H9 (cell line): ENCODE measurements around the gene CEBPZ. TPM values are rescaled to one million over a fixed set of nuclear protein-coding genes. Genes with fewer than 3 reads are reported as not detected.
A peak's percentile ranks its signal among the peaks of the same experiment; 100 is the strongest.

Experiments
- DNase-seq: peaks from one replicate; pipeline ENCODE4 v3.0.0-alpha.2; 2017
- H2AFZ ChIP-seq: one replicate; pipeline ENCODE4 v1.6.1; 2013; ENCODE audit warnings: mild to moderate bottlenecking, low read length, control low read depth, moderate library complexity
- H2AK5ac ChIP-seq: 2 replicates; pipeline ENCODE4 v1.6.1; 2013; ENCODE audit warnings: low read length, control low read depth, mixed read lengths; ENCODE audit not compliant: insufficient read length
- H2BK120ac ChIP-seq: one replicate; pipeline ENCODE4 v1.6.1; 2013; ENCODE audit warnings: low read depth, mild to moderate bottlenecking, low read length, control low read depth, inconsistent platforms; ENCODE audit not compliant: poor library complexity, severe bottlenecking
- H2BK12ac ChIP-seq: 2 replicates; pipeline ENCODE4 v1.6.1; 2013; ENCODE audit warnings: low read length, control low read depth, mixed read lengths, low read depth; ENCODE audit not compliant: insufficient read length
- H2BK15ac ChIP-seq: 2 replicates; pipeline ENCODE4 v1.6.1; 2013; ENCODE audit warnings: low read depth, low read length, control low read depth
- H2BK20ac ChIP-seq: one replicate; pipeline ENCODE4 v1.6.1; 2013; ENCODE audit warnings: low read depth, mild to moderate bottlenecking, low read length, control low read depth, inconsistent platforms; ENCODE audit not compliant: poor library complexity, severe bottlenecking
- H2BK5ac ChIP-seq: 2 replicates; pipeline ENCODE4 v1.6.1; 2013; ENCODE audit warnings: low read length, control low read depth, mixed read lengths; ENCODE audit not compliant: insufficient read length
- H3K14ac ChIP-seq: 2 replicates; pipeline ENCODE4 v1.6.1; 2013; ENCODE audit warnings: low read length, control low read depth; ENCODE audit not compliant: insufficient read depth
- H3K18ac ChIP-seq: 2 replicates; pipeline ENCODE4 v1.6.1; 2013; ENCODE audit warnings: low read depth, mild to moderate bottlenecking, mixed read lengths, low read length, control low read depth; ENCODE audit not compliant: insufficient read length
- H3K23ac ChIP-seq: 2 replicates; pipeline ENCODE4 v1.6.1; 2013; ENCODE audit warnings: low read length, control low read depth, mixed read lengths, low read depth; ENCODE audit not compliant: insufficient read length
- H3K23me2 ChIP-seq: 2 replicates; pipeline ENCODE4 v1.6.1; 2013; ENCODE audit warnings: low read depth, mild to moderate bottlenecking, mixed read lengths, low read length, control low read depth; ENCODE audit not compliant: insufficient read length, poor library complexity, severe bottlenecking
- H3K27ac ChIP-seq: 2 replicates; pipeline ENCODE4 v1.5.1; 2013; ENCODE audit warnings: low read length, control low read depth, mixed read lengths, low read depth; ENCODE audit not compliant: insufficient read length
- H3K27me3 ChIP-seq: 2 replicates; pipeline ENCODE4 v1.6.1; 2013; ENCODE audit warnings: low read length, control low read depth, inconsistent platforms; ENCODE audit not compliant: insufficient read depth
- H3K4ac ChIP-seq: 2 replicates; pipeline ENCODE4 v1.6.1; 2013; ENCODE audit warnings: low read depth, mild to moderate bottlenecking, control low read depth, inconsistent platforms, low read length, moderate library complexity
- H3K4me1 ChIP-seq: 2 replicates; pipeline ENCODE4 v1.6.1; 2013; ENCODE audit warnings: low read length, control low read depth, inconsistent platforms; ENCODE audit not compliant: insufficient read depth
- H3K4me2 ChIP-seq: 2 replicates; pipeline ENCODE4 v1.6.1; 2013; ENCODE audit warnings: low read length, control low read depth, mixed read lengths; ENCODE audit not compliant: insufficient read length, insufficient read depth
- H3K56ac ChIP-seq: 2 replicates; pipeline ENCODE4 v1.6.1; 2013; ENCODE audit warnings: low read depth, mild to moderate bottlenecking, mixed read lengths, low read length, control low read depth; ENCODE audit not compliant: insufficient read length
- H3K79me1 ChIP-seq: 2 replicates; pipeline ENCODE4 v1.6.1; 2013; ENCODE audit warnings: low read depth, mild to moderate bottlenecking, moderate library complexity, low read length, control low read depth, inconsistent platforms; ENCODE audit not compliant: insufficient read depth, poor library complexity, severe bottlenecking
- H3K79me2 ChIP-seq: 2 replicates; pipeline ENCODE4 v1.6.1; 2013; ENCODE audit warnings: low read length, control low read depth, inconsistent platforms; ENCODE audit not compliant: insufficient read depth
- H3K9ac ChIP-seq: 2 replicates; pipeline ENCODE4 v1.6.1; 2013; ENCODE audit warnings: low read length, control low read depth, mixed read lengths; ENCODE audit not compliant: insufficient read length; ENCODE audit errors: extremely low read depth
- H3K9me3 ChIP-seq: one replicate; pipeline ENCODE4 v1.6.1; 2013; ENCODE audit warnings: low read depth, low read length, inconsistent platforms; ENCODE audit not compliant: control insufficient read depth
- H3T11ph ChIP-seq: one replicate; pipeline ENCODE4 v1.6.1; 2013; ENCODE audit warnings: mild to moderate bottlenecking, low read length, control low read depth, inconsistent platforms
- H4K20me1 ChIP-seq: one replicate; pipeline ENCODE4 v1.6.1; 2013; ENCODE audit not compliant: control insufficient read depth, insufficient read length, insufficient read depth
- H4K5ac ChIP-seq: 2 replicates; pipeline ENCODE4 v1.6.1; 2013; ENCODE audit warnings: low read depth, mild to moderate bottlenecking, mixed read lengths, low read length, control low read depth; ENCODE audit not compliant: insufficient read length
- H4K8ac ChIP-seq: replicated peaks from 2 replicates; pipeline ENCODE4 v1.6.1; 2013; ENCODE audit warnings: low read length, control low read depth, mixed read lengths, low read depth; ENCODE audit not compliant: insufficient read length
- H4K91ac ChIP-seq: 2 replicates; pipeline ENCODE4 v1.6.1; 2013; ENCODE audit warnings: low read depth, mild to moderate bottlenecking, moderate library complexity, mixed read lengths, low read length, control low read depth; ENCODE audit not compliant: insufficient read length
- H3K27ac Mint-ChIP-seq, 3 experiments: 2 replicates in 2 of 3; 3 replicates in 1 of 3; pipeline ENCODE4 v1.8.0; 2020 to 2021; ENCODE audit warnings: mixed read lengths in 3 of 3, mild to moderate bottlenecking in 1 of 3, moderate library complexity in 1 of 3
- H3K27me3 Mint-ChIP-seq: 2 replicates; pipeline ENCODE4 v1.8.0; 2021; ENCODE audit warnings: low read depth, mild to moderate bottlenecking, moderate library complexity, mixed read lengths
- H3K36me3 Mint-ChIP-seq, 3 experiments: 2 replicates in 2 of 3; 3 replicates in 1 of 3; pipeline ENCODE4 v1.8.0; 2020 to 2021; ENCODE audit warnings: low read depth in 3 of 3, mixed read lengths in 3 of 3; ENCODE audit not compliant: insufficient read depth in 1 of 3
- H3K4me1 Mint-ChIP-seq, 2 experiments: 2 replicates each; pipeline ENCODE4 v1.8.0; 2020; ENCODE audit warnings: mixed read lengths in 2 of 2
- H3K4me3 Mint-ChIP-seq, 2 experiments: 2 replicates in 1 of 2; 3 replicates in 1 of 2; pipeline ENCODE4 v1.8.0; 2020 to 2021; ENCODE audit warnings: mild to moderate bottlenecking in 2 of 2, mixed read lengths in 2 of 2, moderate library complexity in 1 of 2
- H3K9me3 Mint-ChIP-seq, 2 experiments: 2 replicates in 1 of 2; 3 replicates in 1 of 2; pipeline ENCODE4 v1.8.0; 2020; ENCODE audit warnings: mild to moderate bottlenecking in 2 of 2, mixed read lengths in 2 of 2, moderate library complexity in 1 of 2
- CTCF ChIP-seq: fragments of 200-600 bp; sonication (generic); conservative IDR thresholded peaks from 3 replicates; pipeline ENCODE4 v1.8.0; 2021; ENCODE audit warnings: antibody characterized with exemption, mild to moderate bottlenecking
- WGBS: extraction: QIAGEN DNeasy Blood & Tissue Kit; methylation state at CpG from one replicate; pipeline ENCODE4 v1.1.7; 2013; ENCODE audit warnings: missing lambda C conversion rate, low lambda C conversion rate, mixed read lengths; ENCODE audit not compliant: insufficient read length; ENCODE audit errors: extremely low coverage; 5-methylcytosine and 5-hydroxymethylcytosine counted together
- total RNA-seq: library from RNA; stranded (reverse); gene quantifications from 2 replicates; pipeline ENCODE4 v1.2.1, GENCODE V29; 2021

The CEBPZ gene
- total RNA-seq, 1 experiment from 2014 or later, result 281 TPM

GRCh38 chr2:37230581-37230980 is 815 bp downstream of the CEBPZ start:
- Histone ChIP-seq H3K23ac (no peak overlapping the region), H3K27ac (no peak overlapping the region), H3K9ac (peak overlapping the region; percentile 64), H2BK120ac (no peak overlapping the region), H3K18ac (no peak overlapping the region), H3T11ph (no peak overlapping the region), H3K4me2 (peak overlapping the region; percentile 92), H3K14ac (no peak overlapping the region), H3K56ac (no peak overlapping the region), H2BK5ac (no peak overlapping the region), H2BK15ac (no peak overlapping the region), H4K91ac (no peak overlapping the region), H4K5ac (no peak overlapping the region), H3K9me3 (no peaks in the 10 kb centered on the region), H3K4ac (no peak overlapping the region), H3K23me2 (peaks cover 18% of the 10 kb centered on the region), H4K20me1 (no peaks in the 10 kb centered on the region), H2BK12ac (no peak overlapping the region), H3K79me2 (peaks cover 61% of the 10 kb centered on the region), H2AK5ac (no peak overlapping the region), H4K8ac (no peak overlapping the region), H3K79me1 (no peaks in the 10 kb centered on the region), H2AFZ (no peak overlapping the region), H3K27me3 (no peaks in the 10 kb centered on the region), H3K4me1 (peaks cover 4% of the 10 kb centered on the region; the same call in 1 of the 2 replicates), H2BK20ac (no peak overlapping the region)
- no peaks in the 10 kb centered on the region for H3K27me3 Mint-ChIP-seq
- DNase-seq, result no peak
- H3K4me3 Mint-ChIP-seq, result no peak overlapping the region
- no CpG with 5 or more reads among the region's 8 CpGs for WGBS
- peaks cover 29 to 55% (median 34%) of the 10 kb centered on the region in 3 experiments for H3K36me3 Mint-ChIP-seq
- H3K9me3 Mint-ChIP-seq, result no peaks in the 10 kb centered on the region; a peak in 1 of 5 replicates
- TF ChIP-seq CTCF, result no peak
- no peak overlapping the region for H3K27ac Mint-ChIP-seq
- H3K4me1 Mint-ChIP-seq, result peaks cover 48 to 59% of the 10 kb centered on the region in 2 experiments
